Measurements from ENCODE around the gene PMS1. TPM values are rescaled to one million over a fixed set of nuclear protein-coding genes. Genes with fewer than 3 reads are reported as not detected.

The PMS1 gene
- total RNA-seq, 1 donor from 2014 or later = 17.4 TPM

DNA sequence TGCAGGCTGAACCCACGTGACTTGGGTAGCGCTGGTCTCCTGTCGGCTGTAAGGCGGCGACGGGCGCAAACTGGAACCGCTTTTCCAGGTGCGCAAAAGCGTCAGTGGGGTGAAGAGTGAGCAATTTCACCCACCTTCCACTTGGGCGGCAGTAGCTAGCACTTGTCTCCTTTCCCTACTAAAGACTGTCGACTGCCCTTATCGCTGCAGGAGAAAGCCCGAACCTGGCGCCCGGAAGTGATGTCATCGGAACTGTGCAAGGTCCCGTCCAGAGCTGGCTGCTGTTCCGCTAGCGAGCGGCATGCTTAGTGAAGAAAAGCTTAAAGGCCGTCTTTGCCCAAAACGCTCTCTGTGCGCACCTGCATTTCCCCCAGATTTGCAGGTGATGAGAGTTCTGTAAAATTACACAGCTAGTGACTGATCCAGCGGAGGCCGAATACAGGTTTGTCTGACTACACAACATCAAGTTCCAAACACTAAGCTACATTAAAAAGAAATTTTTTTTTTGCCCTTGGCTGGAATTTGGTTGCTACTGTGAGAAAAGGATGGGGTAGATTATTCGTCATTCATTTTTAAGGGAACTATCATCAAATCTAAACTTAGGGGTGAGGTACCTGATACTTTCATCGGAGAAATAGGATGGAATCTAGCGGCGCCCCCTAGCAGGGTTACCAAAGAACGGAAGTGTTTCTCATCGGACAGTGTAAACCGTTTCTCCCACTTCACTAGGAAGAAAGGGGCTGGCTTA, 21.5 kb upstream of the PMS1 start, which contains the start of gene OSGEPL1:
Gene OSGEPL1, minus strand, starts transcription at position 242 of the 748 bp plus-strand sequence. CDS start 1,152 bp downstream, outside the sequence.
- no peaks in the 10 kb centered on the region for H3K9me3 ChIP-seq
- H3K4me1 ChIP-seq = peaks cover 5% of the 10 kb centered on the region
- H3K27ac ChIP-seq = peak within 1 kb of the TSS; percentile 91
- TF ChIP-seq, protein P1, sequence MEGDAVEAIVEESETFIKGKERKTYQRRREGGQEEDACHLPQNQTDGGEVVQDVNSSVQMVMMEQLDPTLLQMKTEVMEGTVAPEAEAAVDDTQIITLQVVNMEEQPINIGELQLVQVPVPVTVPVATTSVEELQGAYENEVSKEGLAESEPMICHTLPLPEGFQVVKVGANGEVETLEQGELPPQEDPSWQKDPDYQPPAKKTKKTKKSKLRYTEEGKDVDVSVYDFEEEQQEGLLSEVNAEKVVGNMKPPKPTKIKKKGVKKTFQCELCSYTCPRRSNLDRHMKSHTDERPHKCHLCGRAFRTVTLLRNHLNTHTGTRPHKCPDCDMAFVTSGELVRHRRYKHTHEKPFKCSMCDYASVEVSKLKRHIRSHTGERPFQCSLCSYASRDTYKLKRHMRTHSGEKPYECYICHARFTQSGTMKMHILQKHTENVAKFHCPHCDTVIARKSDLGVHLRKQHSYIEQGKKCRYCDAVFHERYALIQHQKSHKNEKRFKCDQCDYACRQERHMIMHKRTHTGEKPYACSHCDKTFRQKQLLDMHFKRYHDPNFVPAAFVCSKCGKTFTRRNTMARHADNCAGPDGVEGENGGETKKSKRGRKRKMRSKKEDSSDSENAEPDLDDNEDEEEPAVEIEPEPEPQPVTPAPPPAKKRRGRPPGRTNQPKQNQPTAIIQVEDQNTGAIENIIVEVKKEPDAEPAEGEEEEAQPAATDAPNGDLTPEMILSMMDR (IDR thresholded peaks at IDR 0.05) = peak; percentile 47
- peaks cover 8% of the 10 kb centered on the region for H3K36me3 ChIP-seq
- H3K27me3 ChIP-seq = no peaks in the 10 kb centered on the region
- peak; percentile 96 for DNase-seq
- intact Hi-C loops (cut with DNase I) = no loop called here
- peak; percentile 98 for ATAC-seq
- peak within 1 kb of the TSS; percentile 91 for H3K4me3 ChIP-seq

DNA sequence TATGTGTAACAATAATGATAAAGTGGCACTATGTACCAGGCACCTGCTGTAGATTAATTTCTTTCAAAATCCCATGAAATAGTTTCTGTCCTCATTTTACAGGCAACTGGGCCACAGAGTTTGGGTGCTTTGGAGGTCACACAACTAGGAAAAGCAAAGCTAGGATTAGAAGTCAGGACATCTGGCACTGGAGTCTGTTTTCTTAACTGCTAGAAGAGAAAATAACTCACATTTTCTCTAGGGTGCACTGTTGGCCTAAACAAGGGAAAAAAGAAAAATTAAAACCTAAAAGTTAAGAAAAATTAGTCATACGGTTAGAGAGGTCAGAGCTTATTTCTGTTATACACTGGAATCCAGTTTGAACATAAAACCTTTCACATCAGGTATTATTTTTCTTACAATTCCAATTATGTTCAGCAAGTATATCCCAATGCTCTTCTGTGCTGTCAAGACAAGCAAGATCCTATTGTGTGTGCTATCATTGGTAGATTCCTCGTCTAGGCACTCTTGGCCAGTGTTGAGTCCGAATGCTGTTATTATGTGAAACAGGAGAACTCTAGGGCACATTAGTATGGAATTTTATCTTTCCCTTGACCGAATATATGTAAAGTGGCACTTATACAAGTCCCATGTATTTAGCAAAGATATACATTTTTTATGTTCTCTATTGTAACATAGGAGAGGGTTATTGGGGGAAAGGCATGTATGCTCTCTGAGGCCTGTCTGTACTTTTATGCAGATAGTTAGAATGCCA, 20.2 kb upstream of the PMS1 start:
- Histone ChIP-seq H3K36me3 (peaks cover 21% of the 10 kb centered on the region), H3K4me1 (peaks cover 5% of the 10 kb centered on the region), H3K4me3 (no peak overlapping the region), H3K27ac (no peak overlapping the region), H3K27me3 (no peaks in the 10 kb centered on the region), H3K9me3 (no peaks in the 10 kb centered on the region)
- TF ChIP-seq, protein P1 (IDR thresholded peaks at IDR 0.05) = no peak
- intact Hi-C loops (cut with DNase I) = no loop called here
- ATAC-seq = no peak
- DNase-seq = no peak

DNA sequence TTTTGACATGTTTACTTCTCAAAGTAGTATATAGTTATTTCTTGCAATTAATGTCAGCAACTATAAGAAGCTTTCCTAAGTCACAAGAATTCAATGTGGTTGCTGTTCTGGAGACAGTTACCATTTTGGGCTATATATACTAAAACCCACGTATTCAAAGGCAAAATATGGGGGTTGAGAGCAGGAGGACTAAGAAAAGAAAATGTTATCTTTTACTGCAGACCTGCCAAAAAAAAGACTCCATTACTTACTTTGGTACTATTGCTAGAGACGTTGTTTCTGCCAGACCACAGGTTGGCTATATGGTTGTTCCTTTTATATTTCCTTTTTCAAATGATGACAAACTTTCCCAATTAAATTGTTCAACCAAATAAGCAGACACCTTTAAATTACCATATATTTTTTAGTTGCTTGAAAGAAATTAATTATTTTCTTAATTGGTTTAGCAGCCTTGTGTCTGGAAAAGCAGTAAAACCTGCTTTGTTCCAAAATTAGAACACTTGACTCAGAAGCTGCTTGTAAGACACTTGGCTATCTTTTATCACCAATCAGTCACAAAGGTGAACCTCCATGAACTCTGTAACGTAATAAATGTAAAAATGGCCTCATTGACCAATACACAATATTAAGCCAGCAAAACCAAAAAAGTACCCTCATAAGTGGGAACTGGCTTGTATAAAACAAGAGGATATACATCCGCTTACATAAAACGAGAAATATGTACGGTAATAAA, 13.5 kb upstream of the PMS1 start:
- H3K4me3 ChIP-seq = no peak overlapping the region
- DNase-seq (no peak), ATAC-seq (no peak)
- H3K9me3 ChIP-seq = no peaks in the 10 kb centered on the region
- intact Hi-C loops (cut with DNase I) = no loop called here
- H3K36me3 ChIP-seq = peaks cover 80% of the 10 kb centered on the region
- H3K27me3 ChIP-seq = no peaks in the 10 kb centered on the region
- no peak overlapping the region for H3K27ac ChIP-seq
- TF ChIP-seq, protein P1 (IDR thresholded peaks at IDR 0.05) = no peak
- no peaks in the 10 kb centered on the region for H3K4me1 ChIP-seq

DNA sequence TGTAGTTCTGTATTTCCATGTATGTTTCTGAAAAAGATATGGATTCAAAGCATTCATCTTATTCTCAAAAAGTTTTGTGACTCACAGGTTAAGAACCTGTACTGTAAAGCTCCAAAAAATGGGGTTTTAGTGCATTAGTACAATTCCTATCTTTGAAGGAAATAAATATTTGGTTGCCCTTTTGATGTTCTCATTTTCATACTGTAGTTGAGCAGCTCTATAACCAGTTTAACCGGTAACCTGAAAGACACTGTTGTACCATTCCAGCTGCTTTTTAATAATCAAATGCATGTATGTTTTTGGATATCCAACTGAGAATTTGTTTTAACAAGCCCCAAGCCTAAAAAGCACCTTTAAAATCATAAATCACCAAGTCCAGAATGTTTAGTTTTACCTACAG, 12.0 kb upstream of the PMS1 start:
- H3K9me3 ChIP-seq = no peaks in the 10 kb centered on the region
- H3K27ac ChIP-seq = no peak overlapping the region
- no peak overlapping the region for H3K4me3 ChIP-seq
- intact Hi-C loops (cut with DNase I) = no loop called here
- DNase-seq (no peak), ATAC-seq (no peak)
- no peaks in the 10 kb centered on the region for H3K27me3 ChIP-seq
- peaks cover 90% of the 10 kb centered on the region for H3K36me3 ChIP-seq
- TF ChIP-seq, protein P1 (IDR thresholded peaks at IDR 0.05) = no peak
- H3K4me1 ChIP-seq = no peaks in the 10 kb centered on the region

DNA sequence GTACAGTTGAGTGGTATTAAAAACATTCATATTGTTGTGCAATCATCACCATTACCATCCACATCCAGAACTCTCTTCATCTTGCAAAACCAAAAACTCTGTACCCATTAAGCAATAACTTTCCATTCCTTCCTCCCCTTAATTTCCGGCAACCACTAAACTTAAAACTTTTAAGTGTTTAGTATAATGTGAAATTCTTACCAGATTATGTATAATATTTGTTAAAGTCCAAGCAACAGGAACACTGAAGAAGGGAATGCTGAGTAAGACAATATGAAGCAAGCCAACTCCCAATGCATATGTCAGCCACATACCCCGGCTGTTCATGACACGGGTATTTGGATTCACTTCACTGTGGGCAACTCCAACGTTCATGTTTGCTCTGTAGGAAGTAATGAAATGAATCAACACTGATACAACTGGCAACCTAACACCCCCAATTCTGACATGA, 2.0 kb upstream of the PMS1 start:
- no peak for DNase-seq
- Histone ChIP-seq H3K9me3 (no peaks in the 10 kb centered on the region), H3K27ac (peak overlapping the region; percentile 98), H3K4me3 (peak overlapping the region; percentile 62), H3K36me3 (peaks cover 43% of the 10 kb centered on the region), H3K4me1 (peaks cover 31% of the 10 kb centered on the region), H3K27me3 (no peaks in the 10 kb centered on the region)
- intact Hi-C loops (cut with DNase I) = no loop called here
- TF ChIP-seq, protein P1 (IDR thresholded peaks at IDR 0.05) = no peak
- ATAC-seq = no peak
